Urinary bladder (tissue), 4 donors: ENCODE results near the gene FTSJ3. TPM values are rescaled to one million over a fixed set of nuclear protein-coding genes. Genes with fewer than 3 reads are reported as not detected.

Experiments
- DNase-seq: peaks from one replicate; pipeline ENCODE4 v3.0.0-alpha.2; 2015; ENCODE audit errors: extremely low spot score
- H3K27ac ChIP-seq: one replicate; pipeline ENCODE4 v1.5.1; 2013; ENCODE audit warnings: low read depth, mild to moderate bottlenecking, moderate library complexity
- H3K36me3 ChIP-seq: one replicate; pipeline ENCODE4 v1.6.1; 2013; ENCODE audit warnings: mild to moderate bottlenecking, moderate library complexity; ENCODE audit not compliant: insufficient read depth
- H3K4me1 ChIP-seq: one replicate; pipeline ENCODE4 v1.6.1; 2013; ENCODE audit warnings: mild to moderate bottlenecking, moderate library complexity; ENCODE audit not compliant: insufficient read depth
- H3K4me3 ChIP-seq: one replicate; pipeline ENCODE4 v1.5.1; 2013; ENCODE audit warnings: low read depth, low read length
- WGBS: extraction: QIAGEN DNeasy Blood & Tissue Kit; methylation state at CpG from one replicate; pipeline ENCODE4 v1.1.7; 2013; 5-methylcytosine and 5-hydroxymethylcytosine counted together
- polyA plus RNA-seq: library from polyadenylated mRNA; stranded (reverse); fragments of 200-250 nt; gene quantifications from one replicate; pipeline ENCODE4 v1.2.3, GENCODE V29; 2013
- total RNA-seq: library from RNA; depleted of rRNA; stranded (reverse); fragments of >200 nt; gene quantifications from one replicate; pipeline ENCODE4 v1.2.3, GENCODE V29; 2014
- donor health status: healthy with polysubstance abuse.
- donor health status: healthy.

Gene FTSJ3
- total and polyA plus RNA-seq, 2 donors, result 27.1 to 38.0 TPM

GRCh38 chr17:63837962-63838600 is 10.6 kb upstream of the FTSJ3 start:
- Histone ChIP-seq H3K4me3 (no peak overlapping the region), H3K4me1 (no peaks in the 10 kb centered on the region), H3K36me3 (no peaks in the 10 kb centered on the region), H3K27ac (peak overlapping the region; percentile 62)
- no peak for DNase-seq
- 74% methylated on average over 5 of the region's 5 CpGs for WGBS

- no peak for DNase-seq
- Histone ChIP-seq H3K4me1 (no peaks in the 10 kb centered on the region), H3K36me3 (peaks cover 2% of the 10 kb centered on the region), H3K27ac (no peak overlapping the region), H3K4me3 (no peak overlapping the region)
- WGBS, result 92% methylated on average over 12 of the region's 12 CpGs
These were observed 10.0 kb upstream of the FTSJ3 start for GRCh38 chr17:63837480-63837879.

GRCh38 chr17:63836811-63837210 is 9.3 kb upstream of the FTSJ3 start:
- Histone ChIP-seq H3K4me1 (no peaks in the 10 kb centered on the region), H3K36me3 (peaks cover 4% of the 10 kb centered on the region), H3K27ac (no peak overlapping the region), H3K4me3 (no peak overlapping the region)
- DNase-seq, result no peak
- WGBS, result 96% methylated on average over 7 of the region's 7 CpGs

- Histone ChIP-seq H3K36me3 (peaks cover 4% of the 10 kb centered on the region), H3K27ac (no peak overlapping the region), H3K4me3 (no peak overlapping the region), H3K4me1 (no peaks in the 10 kb centered on the region)
- DNase-seq, result no peak
- 88% methylated on average over 9 of the region's 9 CpGs for WGBS
These were observed 7.8 kb upstream of the FTSJ3 start for GRCh38 chr17:63835167-63835720.

- 47% methylated on average over 13 of the region's 13 CpGs for WGBS
- Histone ChIP-seq H3K36me3 (peaks cover 4% of the 10 kb centered on the region), H3K4me1 (no peaks in the 10 kb centered on the region), H3K27ac (no peak overlapping the region), H3K4me3 (no peak overlapping the region)
- no peak for DNase-seq
These were observed 7.1 kb upstream of the FTSJ3 start for GRCh38 chr17:63834431-63835166.

GRCh38 chr17:63833741-63834373 is 6.4 kb upstream of the FTSJ3 start:
- WGBS, result 91% methylated on average over 15 of the region's 15 CpGs
- Histone ChIP-seq H3K36me3 (peaks cover 4% of the 10 kb centered on the region), H3K4me3 (no peak overlapping the region), H3K27ac (no peak overlapping the region), H3K4me1 (no peaks in the 10 kb centered on the region)
- no peak for DNase-seq

- no peak overlapping the region for H3K27ac ChIP-seq
- no peak for DNase-seq
- 81% methylated on average over 14 of the region's 14 CpGs for WGBS
- peaks cover 4% of the 10 kb centered on the region for H3K36me3 ChIP-seq
- no peak overlapping the region for H3K4me3 ChIP-seq
- H3K4me1 ChIP-seq, result no peaks in the 10 kb centered on the region
These were observed 5.7 kb upstream of the FTSJ3 start for GRCh38 chr17:63833026-63833740.

- Histone ChIP-seq H3K4me1 (no peaks in the 10 kb centered on the region), H3K36me3 (peaks cover 4% of the 10 kb centered on the region), H3K27ac (no peak overlapping the region), H3K4me3 (no peak overlapping the region)
- WGBS, result 71% methylated on average over 2 of the region's 2 CpGs
- no peak for DNase-seq
These were observed 5.0 kb upstream of the FTSJ3 start for GRCh38 chr17:63832455-63832854.

- DNase-seq, result no peak
- Histone ChIP-seq H3K4me3 (no peak overlapping the region), H3K27ac (no peak overlapping the region), H3K36me3 (peaks cover 4% of the 10 kb centered on the region), H3K4me1 (no peaks in the 10 kb centered on the region)
- WGBS, result 87% methylated on average over 5 of the region's 5 CpGs
These were observed 4.6 kb upstream of the FTSJ3 start for GRCh38 chr17:63832014-63832413.

- no peak for DNase-seq
- Histone ChIP-seq H3K27ac (no peak overlapping the region), H3K4me1 (no peaks in the 10 kb centered on the region), H3K4me3 (no peak overlapping the region), H3K36me3 (peaks cover 4% of the 10 kb centered on the region)
- 79% methylated on average over 8 of the region's 8 CpGs for WGBS
These were observed 4.0 kb upstream of the FTSJ3 start for GRCh38 chr17:63831505-63831904.

- no peaks in the 10 kb centered on the region for H3K4me1 ChIP-seq
- WGBS, result 85% methylated on average over 15 of the region's 15 CpGs
- peaks cover 4% of the 10 kb centered on the region for H3K36me3 ChIP-seq
These were observed 3.5 kb upstream of the FTSJ3 start for GRCh38 chr17:63830904-63831491.

GRCh38 chr17:63830278-63830677 is 2.8 kb upstream of the FTSJ3 start:
- DNase-seq, result no peak
- WGBS, result 90% methylated on average over 5 of the region's 5 CpGs
- Histone ChIP-seq H3K4me3 (no peak overlapping the region), H3K36me3 (peaks cover 4% of the 10 kb centered on the region), H3K4me1 (no peaks in the 10 kb centered on the region), H3K27ac (no peak overlapping the region)

More at GRCh38 chr17:63830904-63831491, 3.5 kb upstream of the FTSJ3 start:
- Histone ChIP-seq H3K27ac (no peak overlapping the region), H3K4me3 (no peak overlapping the region)
- DNase-seq, result no peak

- no peak for DNase-seq
- WGBS, result 93% methylated on average over 3 of the region's 3 CpGs
- Histone ChIP-seq H3K27ac (no peak overlapping the region), H3K36me3 (peaks cover 4% of the 10 kb centered on the region), H3K4me3 (no peak overlapping the region), H3K4me1 (no peaks in the 10 kb centered on the region)
These were observed 1.5 kb upstream of the FTSJ3 start for GRCh38 chr17:63828936-63829335.
